ENCODE data around the gene IDUA.

The IDUA gene

GRCh38 chr4:1028574-1029220 lies 41.9 kb downstream of the IDUA start:
- no CpG with 5 or more reads among the region's 36 CpGs for WGBS (ENCODE audit: extremely low coverage, insufficient coverage, low lambda C conversion rate)
- H3K56ac ChIP-seq (ENCODE audit: low read length), result no peak overlapping the region
- H3K4me1 ChIP-seq (ENCODE audit: control insufficient read depth, low read depth, low read length), result no peaks in the 10 kb centered on the region
- no peak for DNase-seq
- no peak overlapping the region for H3K18ac ChIP-seq (ENCODE audit: low read length)
- no peak overlapping the region for H3K27ac ChIP-seq (ENCODE audit: low read depth, low read length)
- no peak overlapping the region for H3K9ac ChIP-seq (ENCODE audit: low read length)
- H3K27me3 ChIP-seq (ENCODE audit: insufficient read depth, low read length, poor library complexity), result no peaks in the 10 kb centered on the region
- no peaks in the 10 kb centered on the region for H3K79me2 ChIP-seq (ENCODE audit: control insufficient read depth, insufficient read depth, low read length)
- H3K23ac ChIP-seq (ENCODE audit: low read length), result no peak overlapping the region
- no peak overlapping the region for H2BK15ac ChIP-seq (replicated peaks; ENCODE audit: low read depth)
- no peaks in the 10 kb centered on the region for H3K79me1 ChIP-seq (ENCODE audit: low read length)
- no peak overlapping the region for H4K8ac ChIP-seq (ENCODE audit: low read depth, low read length)
- no peak overlapping the region for H2BK120ac ChIP-seq (ENCODE audit: low read depth, low read length)
- H4K5ac ChIP-seq (ENCODE audit: low read length), result no peak overlapping the region
- no peak overlapping the region for H3K4me2 ChIP-seq (ENCODE audit: low read length)
- H3K4ac ChIP-seq (ENCODE audit: low read depth, low read length), result no peak overlapping the region
- H3K4me3 ChIP-seq (ENCODE audit: low read length), result no peak overlapping the region
- no peak overlapping the region for H2AK5ac ChIP-seq (ENCODE audit: low read length)
- peaks cover 8% of the 10 kb centered on the region for H3K36me3 ChIP-seq (ENCODE audit: control insufficient read depth, insufficient read depth, low read length)
- H2BK5ac ChIP-seq (ENCODE audit: low read length), result no peak overlapping the region

- H4K8ac ChIP-seq (ENCODE audit: low read depth, low read length), result no peak overlapping the region
- WGBS (ENCODE audit: extremely low coverage, insufficient coverage, low lambda C conversion rate), result no CpG with 5 or more reads among the region's 17 CpGs
These were observed 42.7 kb downstream of the IDUA start for GRCh38 chr4:1029529-1029928.

GRCh38 chr4:1030031-1030430 lies 43.2 kb downstream of the IDUA start:
- Histone ChIP-seq H2BK15ac (replicated peaks; ENCODE audit: low read depth) (no peak overlapping the region), H3K79me1 (ENCODE audit: low read length) (no peaks in the 10 kb centered on the region), H2BK120ac (ENCODE audit: low read depth, low read length) (no peak overlapping the region), H3K4me1 (ENCODE audit: control insufficient read depth, low read depth, low read length) (no peaks in the 10 kb centered on the region), H2BK5ac (ENCODE audit: low read length) (no peak overlapping the region), H3K23ac (ENCODE audit: low read length) (no peak overlapping the region), H3K4me2 (ENCODE audit: low read length) (no peak overlapping the region), H3K4me3 (ENCODE audit: low read length) (no peak overlapping the region), H3K27me3 (ENCODE audit: insufficient read depth, low read length, poor library complexity) (no peaks in the 10 kb centered on the region), H3K27ac (ENCODE audit: low read depth, low read length) (no peak overlapping the region), H4K5ac (ENCODE audit: low read length) (no peak overlapping the region), H3K18ac (ENCODE audit: low read length) (no peak overlapping the region), H3K56ac (ENCODE audit: low read length) (no peak overlapping the region), H3K4ac (ENCODE audit: low read depth, low read length) (no peak overlapping the region), H3K9ac (ENCODE audit: low read length) (no peak overlapping the region), H4K8ac (ENCODE audit: low read depth, low read length) (no peak overlapping the region), H3K79me2 (ENCODE audit: control insufficient read depth, insufficient read depth, low read length) (no peaks in the 10 kb centered on the region), H3K36me3 (ENCODE audit: control insufficient read depth, insufficient read depth, low read length) (peaks cover 8% of the 10 kb centered on the region), H2AK5ac (ENCODE audit: low read length) (no peak overlapping the region)
- no peak for DNase-seq
- WGBS (ENCODE audit: extremely low coverage, insufficient coverage, low lambda C conversion rate), result no CpG with 5 or more reads among the region's 12 CpGs

More at GRCh38 chr4:1029529-1029928, 42.7 kb downstream of the IDUA start:
- Histone ChIP-seq H2BK5ac (ENCODE audit: low read length) (no peak overlapping the region), H3K27ac (ENCODE audit: low read depth, low read length) (no peak overlapping the region), H3K4me2 (ENCODE audit: low read length) (no peak overlapping the region), H4K5ac (ENCODE audit: low read length) (no peak overlapping the region), H2AK5ac (ENCODE audit: low read length) (no peak overlapping the region), H2BK15ac (replicated peaks; ENCODE audit: low read depth) (no peak overlapping the region), H3K4ac (ENCODE audit: low read depth, low read length) (no peak overlapping the region), H3K18ac (ENCODE audit: low read length) (no peak overlapping the region), H3K79me1 (ENCODE audit: low read length) (no peaks in the 10 kb centered on the region), H3K79me2 (ENCODE audit: control insufficient read depth, insufficient read depth, low read length) (no peaks in the 10 kb centered on the region), H3K9ac (ENCODE audit: low read length) (no peak overlapping the region), H3K4me1 (ENCODE audit: control insufficient read depth, low read depth, low read length) (no peaks in the 10 kb centered on the region), H3K36me3 (ENCODE audit: control insufficient read depth, insufficient read depth, low read length) (peaks cover 8% of the 10 kb centered on the region), H3K56ac (ENCODE audit: low read length) (no peak overlapping the region), H3K4me3 (ENCODE audit: low read length) (no peak overlapping the region), H3K27me3 (ENCODE audit: insufficient read depth, low read length, poor library complexity) (no peaks in the 10 kb centered on the region), H3K23ac (ENCODE audit: low read length) (no peak overlapping the region), H2BK120ac (ENCODE audit: low read depth, low read length) (no peak overlapping the region)
- DNase-seq, result no peak

GRCh38 chr4:1030559-1030958 lies 43.7 kb downstream of the IDUA start:
- Histone ChIP-seq H2BK120ac (ENCODE audit: low read depth, low read length) (no peak overlapping the region), H3K18ac (ENCODE audit: low read length) (no peak overlapping the region), H3K23ac (ENCODE audit: low read length) (no peak overlapping the region), H3K36me3 (ENCODE audit: control insufficient read depth, insufficient read depth, low read length) (peaks cover 4% of the 10 kb centered on the region), H4K5ac (ENCODE audit: low read length) (no peak overlapping the region), H3K4me2 (ENCODE audit: low read length) (no peak overlapping the region), H3K56ac (ENCODE audit: low read length) (no peak overlapping the region), H2AK5ac (ENCODE audit: low read length) (no peak overlapping the region), H3K4ac (ENCODE audit: low read depth, low read length) (no peak overlapping the region), H2BK15ac (replicated peaks; ENCODE audit: low read depth) (no peak overlapping the region), H3K27me3 (ENCODE audit: insufficient read depth, low read length, poor library complexity) (no peaks in the 10 kb centered on the region), H3K4me3 (ENCODE audit: low read length) (no peak overlapping the region), H3K79me1 (ENCODE audit: low read length) (no peaks in the 10 kb centered on the region), H4K8ac (ENCODE audit: low read depth, low read length) (no peak overlapping the region), H3K4me1 (ENCODE audit: control insufficient read depth, low read depth, low read length) (no peaks in the 10 kb centered on the region), H3K27ac (ENCODE audit: low read depth, low read length) (no peak overlapping the region), H3K9ac (ENCODE audit: low read length) (no peak overlapping the region), H2BK5ac (ENCODE audit: low read length) (no peak overlapping the region), H3K79me2 (ENCODE audit: control insufficient read depth, insufficient read depth, low read length) (no peaks in the 10 kb centered on the region)
- WGBS (ENCODE audit: extremely low coverage, insufficient coverage, low lambda C conversion rate), result no CpG with 5 or more reads among the region's 16 CpGs
- no peak for DNase-seq

GRCh38 chr4:1031346-1031745 lies 44.5 kb downstream of the IDUA start:
- Histone ChIP-seq H3K36me3 (ENCODE audit: control insufficient read depth, insufficient read depth, low read length) (no peaks in the 10 kb centered on the region), H3K18ac (ENCODE audit: low read length) (no peak overlapping the region), H2BK120ac (ENCODE audit: low read depth, low read length) (no peak overlapping the region), H3K4ac (ENCODE audit: low read depth, low read length) (no peak overlapping the region), H3K4me1 (ENCODE audit: control insufficient read depth, low read depth, low read length) (no peaks in the 10 kb centered on the region), H3K9ac (ENCODE audit: low read length) (no peak overlapping the region), H2BK15ac (replicated peaks; ENCODE audit: low read depth) (no peak overlapping the region), H3K27me3 (ENCODE audit: insufficient read depth, low read length, poor library complexity) (no peaks in the 10 kb centered on the region), H3K23ac (ENCODE audit: low read length) (no peak overlapping the region), H2BK5ac (ENCODE audit: low read length) (no peak overlapping the region), H3K4me3 (ENCODE audit: low read length) (no peak overlapping the region), H4K8ac (ENCODE audit: low read depth, low read length) (no peak overlapping the region), H3K56ac (ENCODE audit: low read length) (no peak overlapping the region), H3K4me2 (ENCODE audit: low read length) (no peak overlapping the region), H2AK5ac (ENCODE audit: low read length) (no peak overlapping the region), H3K79me2 (ENCODE audit: control insufficient read depth, insufficient read depth, low read length) (no peaks in the 10 kb centered on the region), H4K5ac (ENCODE audit: low read length) (no peak overlapping the region), H3K79me1 (ENCODE audit: low read length) (no peaks in the 10 kb centered on the region), H3K27ac (ENCODE audit: low read depth, low read length) (no peak overlapping the region)
- no CpG with 5 or more reads among the region's 8 CpGs for WGBS (ENCODE audit: extremely low coverage, insufficient coverage, low lambda C conversion rate)
- no peak for DNase-seq
